Small intestine (tissue), 7 donors: ENCODE data around the gene PCBP1. TPM values are rescaled to one million over a fixed set of nuclear protein-coding genes. Genes with fewer than 3 reads are reported as not detected.
"Not testable (repeated sequence)": the region's sequence is repeated elsewhere in the genome, so short reads cannot be mapped to it uniquely, and the experiment has no call there.

Source experiments
- DNase-seq, 2 donors: peaks; one replicate each; pipeline versions ENCODE4 v3.0.0 to v3.0.0-alpha.2; 2013
- FAIRE-seq: peaks from 2 replicates; lab custom pipeline; 2012; peaks lifted over from hg19 to GRCh38; lab: Jason Lieb, UNC
- H3K27ac ChIP-seq, 3 donors: one replicate each; pipeline ENCODE4 v1.5.1; 2013; ENCODE audit warnings: low read length in 2 of 3, mild to moderate bottlenecking in 2 of 3, control low read depth in 1 of 3, inconsistent platforms in 1 of 3, low read depth in 1 of 3, moderate library complexity in 1 of 3
- H3K27me3 ChIP-seq, 3 donors: one replicate each; pipeline ENCODE4 v1.6.1; 2013; ENCODE audit warnings: low read length in 3 of 3, inconsistent platforms in 1 of 3; ENCODE audit not compliant: control insufficient read depth in 3 of 3, insufficient read depth in 3 of 3
- H3K36me3 ChIP-seq, 3 donors: one replicate each; pipeline ENCODE4 v1.6.1; 2013; ENCODE audit warnings: low read length in 3 of 3, inconsistent platforms in 1 of 3, low read depth in 1 of 3, mild to moderate bottlenecking in 1 of 3, moderate library complexity in 1 of 3; ENCODE audit not compliant: control insufficient read depth in 3 of 3, insufficient read depth in 2 of 3
- H3K4me1 ChIP-seq, 3 donors: one replicate each; pipeline ENCODE4 v1.6.1; 2013; ENCODE audit warnings: low read length in 2 of 3, inconsistent platforms in 1 of 3, low read depth in 1 of 3, mild to moderate bottlenecking in 1 of 3, moderate library complexity in 1 of 3; ENCODE audit not compliant: control insufficient read depth in 3 of 3, insufficient read depth in 2 of 3
- H3K4me3 ChIP-seq, 3 donors: one replicate each; pipeline ENCODE4 v1.5.1; 2013; ENCODE audit warnings: low read length in 3 of 3, control low read depth in 1 of 3, inconsistent platforms in 1 of 3, low read depth in 1 of 3, mild to moderate bottlenecking in 1 of 3, moderate library complexity in 1 of 3
- H3K9me3 ChIP-seq, 2 donors: one replicate each; pipeline ENCODE4 v1.6.1; 2013; ENCODE audit warnings: low read depth in 1 of 2, low read length in 1 of 2; ENCODE audit not compliant: control insufficient read depth in 2 of 2, insufficient read depth in 1 of 2
- WGBS, 3 donors: extraction: QIAGEN DNeasy Blood & Tissue Kit; methylation state at CpG; one replicate each; pipeline ENCODE4 v1.1.7; 2013; 5-methylcytosine and 5-hydroxymethylcytosine counted together
- polyA plus RNA-seq, 4 donors: library from polyadenylated mRNA; stranded (reverse) in 3 of 4; unstranded in 1 of 4; fragments of 200-250 nt in 3 of 4; fragments of 120-200 nt in 1 of 4; gene quantifications; one replicate each; pipeline versions ENCODE4 v1.2.1 to v1.2.3, GENCODE V29; 2013
- donor health status: healthy with polysubstance abuse.
- donor health status: control.
- donor health status: control.
- donor health status: Bipolar disorder and iron deficiency.
- donor health status: healthy.

The PCBP1 gene
- polyA plus RNA-seq, 4 donors: 247 to 311 (median 295) TPM

DNA sequence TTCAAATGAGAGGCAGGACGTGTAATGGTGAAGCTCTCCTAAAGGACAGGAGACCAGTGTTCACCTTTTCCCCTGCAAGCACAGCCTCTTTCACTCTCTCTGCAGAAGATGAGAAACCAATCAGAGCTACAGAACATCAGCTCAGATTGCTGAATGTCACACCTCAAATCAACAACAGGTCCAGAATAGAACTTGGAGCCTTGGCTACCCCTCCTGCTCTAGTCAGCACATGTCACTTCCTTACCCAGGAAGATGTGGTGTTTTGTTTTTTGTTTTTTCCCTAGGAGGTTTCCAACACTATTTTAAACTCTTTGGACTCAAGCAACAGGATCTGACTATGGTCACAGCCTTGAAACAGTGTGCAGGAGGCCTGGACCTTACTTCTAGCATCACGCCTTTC is 41.3 kb upstream of the PCBP1 start:
- FAIRE-seq (no peak), DNase-seq (no peak)
- WGBS, 3 donors: 88 to 96% (median 94%) methylated on average over 2 of the region's 2 CpGs
- no peaks in the 10 kb centered on the region for H3K9me3 ChIP-seq
- no peak overlapping the region for H3K27ac ChIP-seq
- H3K4me1 ChIP-seq: peaks cover 0 to 2% (median 0%) of the 10 kb centered on the region in 3 donors
- H3K27me3 ChIP-seq: no peaks in the 10 kb centered on the region
- H3K4me3 ChIP-seq: no peak overlapping the region
- peaks cover 4 to 18% (median 4%) of the 10 kb centered on the region in 3 donors for H3K36me3 ChIP-seq

DNA sequence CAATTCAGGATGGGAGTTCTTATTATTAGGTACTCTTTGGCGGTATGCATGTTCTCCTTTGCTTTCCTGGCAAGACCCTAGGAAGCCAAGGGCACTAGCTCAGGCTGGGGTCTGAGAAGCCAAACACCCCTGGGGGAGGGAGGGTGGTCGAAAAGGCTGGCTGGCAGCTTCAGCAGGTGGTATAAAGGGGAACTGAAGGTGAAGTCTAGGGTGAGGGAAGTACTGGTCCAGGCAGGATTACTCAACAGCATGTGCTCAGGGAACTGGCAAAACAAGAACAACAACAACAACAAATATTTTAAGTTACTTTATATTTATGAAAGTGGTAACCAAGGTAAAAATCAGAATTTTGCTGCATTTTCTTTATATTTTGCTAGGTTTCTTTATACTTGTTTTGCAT is 40.7 kb upstream of the PCBP1 start:
- H3K27ac ChIP-seq: peak overlapping the region in 1 of 3 donors; percentile 7
- DNase-seq: no peak
- H3K9me3 ChIP-seq: no peaks in the 10 kb centered on the region
- 75 to 78% (median 76%) methylated on average over 2 of the region's 2 CpGs for WGBS, 3 donors
- H3K36me3 ChIP-seq: peaks cover 4 to 18% (median 5%) of the 10 kb centered on the region in 3 donors
- H3K27me3 ChIP-seq: no peaks in the 10 kb centered on the region
- H3K4me3 ChIP-seq: no peak overlapping the region
- no peak for FAIRE-seq
- peaks cover 0 to 2% (median 0%) of the 10 kb centered on the region in 3 donors for H3K4me1 ChIP-seq

DNA sequence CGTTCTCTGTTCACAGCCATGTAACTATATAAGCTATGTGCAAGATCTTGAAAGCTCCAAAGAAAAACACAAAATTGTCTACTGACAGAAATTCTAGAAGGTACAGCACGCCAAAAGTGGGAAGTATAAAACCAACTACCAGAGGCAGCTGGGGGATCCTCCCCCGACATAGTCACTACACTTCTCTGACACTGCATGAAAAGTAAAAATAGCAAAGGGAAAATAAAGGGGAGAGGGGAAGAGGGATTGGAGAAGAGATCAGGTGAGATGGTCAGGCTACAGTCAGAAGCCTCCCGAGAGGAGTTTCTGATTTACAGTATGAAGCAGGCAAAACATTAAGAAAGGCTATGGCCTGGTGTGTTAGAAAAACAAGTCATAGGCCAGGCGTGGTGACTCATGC is 39.8 kb upstream of the PCBP1 start:
- no peak overlapping the region for H3K27ac ChIP-seq

DNA sequence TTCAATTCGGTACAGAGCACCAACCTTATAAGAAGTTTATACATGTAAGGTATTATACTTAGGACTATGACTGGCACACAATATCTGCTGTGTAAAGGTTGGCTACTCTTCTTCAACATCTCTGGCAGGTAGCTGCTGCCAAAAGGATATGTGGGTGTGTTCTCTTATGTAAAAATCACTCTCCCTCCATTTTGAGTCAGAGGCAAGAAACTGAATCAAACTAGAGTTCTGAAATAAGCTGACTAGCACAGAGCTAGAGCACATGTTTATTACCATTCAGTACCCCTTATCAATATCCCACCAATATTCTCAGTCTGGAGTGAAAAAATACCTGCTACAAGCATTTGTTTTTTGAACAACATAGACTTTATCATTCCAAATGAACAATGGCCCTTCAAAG is 38.0 kb upstream of the PCBP1 start:
- no peaks in the 10 kb centered on the region for H3K9me3 ChIP-seq
- H3K4me3 ChIP-seq: no peak overlapping the region
- no peak for DNase-seq
- 91 to 100% (median 94%) methylated on average over 1 of the region's 1 CpG for WGBS, 3 donors
- H3K27me3 ChIP-seq: no peaks in the 10 kb centered on the region
- H3K36me3 ChIP-seq: peaks cover 4 to 25% (median 5%) of the 10 kb centered on the region in 3 donors
- H3K4me1 ChIP-seq: peaks cover 0 to 2% (median 0%) of the 10 kb centered on the region in 3 donors
- FAIRE-seq: no peak
- H3K27ac ChIP-seq: no peak overlapping the region

More for the DNA sequence above, 39.8 kb upstream of the PCBP1 start:
- Histone ChIP-seq H3K4me1 (peaks cover 0 to 2% (median 0%) of the 10 kb centered on the region in 3 donors), H3K36me3 (peaks cover 4 to 18% (median 5%) of the 10 kb centered on the region in 3 donors), H3K9me3 (no peaks in the 10 kb centered on the region), H3K4me3 (no peak overlapping the region), H3K27me3 (no peaks in the 10 kb centered on the region)
- FAIRE-seq (no peak), DNase-seq (no peak)
- 90 to 98% (median 97%) methylated on average over 5 of the region's 5 CpGs for WGBS, 3 donors

DNA sequence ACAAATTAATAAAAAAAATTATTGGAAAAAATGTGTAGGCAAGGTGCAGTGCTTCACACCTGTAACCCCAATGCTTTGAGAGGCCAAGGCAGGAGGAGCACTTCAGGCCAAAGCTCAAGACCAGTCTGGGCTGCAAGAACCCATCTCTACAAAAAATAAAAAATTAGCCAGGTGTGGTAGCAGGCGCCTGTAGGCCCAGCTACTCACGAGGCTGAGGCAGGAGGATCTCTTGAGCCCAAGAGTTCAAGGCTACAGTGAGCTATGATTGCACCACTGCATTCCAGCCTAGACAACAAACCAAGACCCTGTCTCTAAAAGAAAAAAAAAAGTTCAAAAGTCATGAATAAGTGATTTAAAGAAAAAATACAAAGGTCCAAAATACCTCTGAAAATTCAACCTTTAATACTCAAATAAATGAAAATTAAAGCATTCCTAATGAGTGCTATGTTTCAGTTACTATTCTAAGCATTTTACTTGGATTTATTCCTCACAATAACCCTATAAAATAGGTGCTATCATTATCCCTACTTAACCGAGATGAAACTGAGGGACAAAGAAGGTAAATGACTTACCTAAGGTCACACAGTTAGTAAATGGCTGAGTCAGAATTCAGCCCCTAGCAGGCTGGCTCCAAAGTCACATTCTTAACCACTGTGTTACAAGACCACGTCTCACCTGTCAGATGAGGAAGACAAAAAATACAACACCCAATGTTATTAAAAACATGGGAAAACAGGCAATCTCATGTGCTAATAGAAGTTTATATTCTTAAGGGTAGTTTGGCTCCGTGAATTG is 36.4 kb upstream of the PCBP1 start:
- FAIRE-seq (no peak), DNase-seq (no peak)
- 81 to 89% (median 84%) methylated on average over 5 of the region's 5 CpGs for WGBS, 3 donors
- Histone ChIP-seq H3K4me1 (no peaks in the 10 kb centered on the region), H3K9me3 (no peaks in the 10 kb centered on the region), H3K36me3 (peaks cover 7 to 27% (median 7%) of the 10 kb centered on the region in 3 donors), H3K27me3 (no peaks in the 10 kb centered on the region), H3K27ac (no peak overlapping the region), H3K4me3 (no peak overlapping the region)

DNA sequence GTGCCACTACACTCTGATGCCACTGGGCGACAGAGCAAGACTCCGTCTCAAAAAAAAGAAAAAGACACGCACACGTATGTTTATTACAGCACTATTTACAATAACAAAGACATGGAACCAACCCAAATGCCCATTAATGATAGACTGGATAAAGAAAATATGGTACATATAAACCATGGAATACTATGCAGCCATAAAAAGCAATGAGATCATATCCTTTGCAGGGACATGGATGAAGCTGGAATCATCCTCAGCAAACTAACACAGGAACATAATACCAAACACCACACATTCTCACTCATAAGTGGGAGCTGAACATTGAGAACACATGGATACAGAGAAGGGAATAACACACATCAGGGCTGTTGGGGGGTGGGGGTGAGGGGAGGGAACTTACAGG is 32.0 kb upstream of the PCBP1 start:
- H3K9me3 ChIP-seq, H3K27me3 ChIP-seq, H3K4me3 ChIP-seq, H3K4me1 ChIP-seq, FAIRE-seq, H3K27ac ChIP-seq, DNase-seq: not testable (repeated sequence)
- H3K36me3 ChIP-seq: peaks cover 4 to 46% (median 8%) of the 10 kb centered on the region in 3 donors
- WGBS, 3 donors: 88 to 99% (median 97%) methylated on average over 4 of the region's 4 CpGs

DNA sequence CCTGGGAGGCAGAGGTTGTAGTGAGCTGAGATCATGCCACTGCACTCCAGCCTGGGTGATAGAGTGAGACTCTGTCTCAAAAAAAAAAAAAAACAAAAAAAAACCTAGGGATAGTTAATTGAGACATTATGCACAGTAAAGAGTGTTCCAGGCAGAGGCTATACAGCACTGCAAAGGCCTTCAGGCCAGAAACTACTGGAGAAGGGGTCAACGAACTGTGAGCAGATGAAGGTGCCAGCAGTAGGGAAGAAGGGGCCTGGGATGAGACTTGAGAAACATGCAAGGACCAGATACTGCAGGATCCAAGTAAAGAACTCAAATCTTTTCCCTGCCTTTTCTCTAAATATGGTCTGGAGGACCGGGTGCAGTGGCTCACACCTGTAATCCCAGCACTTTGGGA is 26.0 kb upstream of the PCBP1 start:
- FAIRE-seq: no peak
- Histone ChIP-seq H3K4me1 (peaks cover 0 to 5% (median 0%) of the 10 kb centered on the region in 3 donors), H3K36me3 (peaks cover 7 to 64% (median 11%) of the 10 kb centered on the region in 3 donors), H3K27me3 (no peaks in the 10 kb centered on the region), H3K9me3 (peaks cover 0 to 5% of the 10 kb centered on the region in 2 donors), H3K27ac (no peak overlapping the region), H3K4me3 (no peak overlapping the region)
- no peak for DNase-seq
- 80 to 91% (median 80%) methylated on average over 2 of the region's 2 CpGs for WGBS, 3 donors

DNA sequence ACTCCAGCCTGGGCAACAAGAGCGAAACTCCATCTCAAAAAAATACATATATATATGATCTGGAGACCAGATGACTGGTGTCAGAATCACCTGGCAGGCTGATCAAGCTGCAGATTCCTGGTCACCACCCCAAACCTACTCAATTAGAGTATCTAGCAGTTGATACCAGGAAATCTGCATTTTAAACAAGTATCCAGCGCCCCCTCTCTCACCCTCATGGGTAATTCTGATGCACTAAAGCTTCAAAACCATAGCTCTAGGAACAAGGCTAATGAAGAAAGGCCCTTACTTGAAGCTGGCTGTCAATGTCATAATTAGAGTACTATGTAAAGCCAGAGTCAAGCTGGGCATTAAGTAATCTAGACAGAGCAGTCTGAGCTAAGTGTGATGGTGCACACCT is 25.0 kb upstream of the PCBP1 start:
- H3K4me1 ChIP-seq: peaks cover 0 to 5% (median 0%) of the 10 kb centered on the region in 3 donors
- H3K9me3 ChIP-seq: peaks cover 0 to 5% of the 10 kb centered on the region in 2 donors
- H3K27ac ChIP-seq: no peak overlapping the region
- FAIRE-seq: no peak
- no peak for DNase-seq
- H3K36me3 ChIP-seq: peaks cover 10 to 64% (median 11%) of the 10 kb centered on the region in 3 donors
- no peaks in the 10 kb centered on the region for H3K27me3 ChIP-seq
- WGBS, 3 donors: 78 to 100% (median 98%) methylated on average over 2 of the region's 2 CpGs
- no peak overlapping the region for H3K4me3 ChIP-seq
